Measurements from ENCODE around the gene YIPF3. TPM values are rescaled to one million over a fixed set of nuclear protein-coding genes. Genes with fewer than 3 reads are reported as not detected.

YIPF3 gene
- total RNA-seq, 1 donor, result 92.8 TPM

DNA sequence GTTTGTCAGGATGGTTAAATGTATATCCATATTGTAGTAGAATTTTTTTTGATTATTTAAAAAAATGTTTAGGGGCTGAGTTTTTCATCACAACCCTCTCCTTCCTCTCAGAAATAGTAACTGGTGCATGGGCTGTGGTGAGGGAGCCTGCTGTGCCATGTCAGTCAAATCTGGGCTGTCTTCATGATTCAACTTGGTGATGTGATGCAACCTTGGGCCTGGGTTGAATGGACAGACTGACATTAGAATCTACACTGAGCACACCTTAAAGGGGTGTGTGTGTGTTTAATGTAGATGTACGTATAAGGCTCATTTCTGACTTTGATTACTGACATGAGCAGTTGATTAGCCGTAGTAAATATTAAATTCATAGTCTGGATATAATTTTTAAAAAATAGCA is 35.7 kb downstream of the YIPF3 start:
- DNase-seq (ENCODE audit: low read depth), result no peak
- no peak overlapping the region for H3K4me3 ChIP-seq (ENCODE audit: low read depth, low read length)
- TF ChIP-seq CTCF (IDR thresholded peaks at IDR 0.05; ENCODE audit: insufficient read depth, low read depth, low read length), result no peak

DNA sequence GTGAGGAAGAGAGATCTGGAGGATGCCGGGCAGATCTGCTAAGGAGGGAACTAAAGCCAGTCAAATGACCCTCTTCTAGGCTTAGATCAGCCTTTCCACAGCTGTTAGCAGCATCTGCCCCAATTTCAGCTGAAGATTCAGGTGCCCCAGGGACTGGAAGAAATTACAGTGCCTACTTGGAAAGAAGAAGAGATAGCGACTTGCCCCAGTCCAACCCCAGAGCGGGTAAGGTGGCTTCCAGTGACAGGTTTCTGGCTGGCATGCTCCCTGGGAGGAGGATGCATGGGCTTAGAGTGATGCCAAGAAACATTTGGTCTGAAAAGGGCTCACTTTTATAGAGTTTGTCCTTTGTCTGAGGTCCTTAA is 38.7 kb downstream of the YIPF3 start:
- H3K4me3 ChIP-seq (ENCODE audit: low read depth, low read length), result peak overlapping the region; percentile 80
- DNase-seq (ENCODE audit: low read depth), result no peak

GRCh38 chr6:43477235-43478007 is 39.3 kb downstream of the YIPF3 start, which contains the start of gene TJAP1:
TJAP1 (plus strand) TSS chr6:43477570; CDS start chr6:43499002, 21,432 bp downstream.
- peak; percentile 76 for DNase-seq (ENCODE audit: low read depth)

More for the DNA sequence above, 38.7 kb downstream of the YIPF3 start:
- TF ChIP-seq CTCF (IDR thresholded peaks at IDR 0.05; ENCODE audit: insufficient read depth, low read depth, low read length), result no peak

DNA sequence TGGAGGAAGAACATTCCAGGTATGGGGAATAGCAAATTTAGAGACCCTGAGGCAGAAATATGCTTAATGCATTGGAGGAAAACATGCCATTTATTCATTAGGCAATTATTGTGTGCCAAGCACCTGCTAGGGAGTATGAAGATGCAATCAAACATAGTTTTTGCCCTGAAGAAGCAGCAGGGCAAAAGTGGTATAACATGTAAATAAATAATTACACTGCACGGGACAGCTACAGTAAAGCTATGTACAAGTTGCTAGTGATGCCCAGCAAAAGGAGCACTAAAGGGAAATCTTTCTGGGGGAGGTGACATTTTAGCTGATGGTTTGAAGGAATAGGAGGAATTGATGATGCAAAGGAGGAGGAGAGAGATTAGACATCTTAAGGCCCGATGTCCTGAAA is 40.0 kb downstream of the YIPF3 start:
- no peak for TF ChIP-seq CTCF (IDR thresholded peaks at IDR 0.05; ENCODE audit: insufficient read depth, low read depth, low read length)
- peak overlapping the region; percentile 80 for H3K4me3 ChIP-seq (ENCODE audit: low read depth, low read length)
- no peak for DNase-seq (ENCODE audit: low read depth)

More at GRCh38 chr6:43477235-43478007, 39.3 kb downstream of the YIPF3 start, which contains the start of gene TJAP1:
- H3K4me3 ChIP-seq (ENCODE audit: low read depth, low read length), result peak within 1 kb of the TSS; percentile 80
- TF ChIP-seq CTCF (IDR thresholded peaks at IDR 0.05; ENCODE audit: insufficient read depth, low read depth, low read length), result no peak

DNA sequence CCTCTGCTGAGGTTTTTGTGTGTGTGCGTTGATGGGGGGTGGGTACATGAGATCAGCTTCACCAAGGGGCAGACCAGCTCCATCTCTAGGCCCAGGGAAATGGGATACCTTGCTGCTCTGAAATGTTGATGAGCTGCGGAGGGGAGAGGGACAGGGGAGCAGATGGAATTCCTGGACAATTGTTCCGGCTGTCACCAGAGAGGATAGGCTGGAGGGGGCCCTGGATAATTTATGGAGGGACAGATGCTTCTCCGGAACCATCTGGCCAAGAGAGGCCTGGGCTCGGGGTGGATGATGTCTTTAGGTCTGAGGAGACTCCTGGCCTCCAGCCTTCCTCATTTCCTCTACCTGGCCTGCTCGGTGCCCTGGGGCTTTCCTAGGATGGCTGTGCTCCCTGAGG is 41.2 kb downstream of the YIPF3 start:
- no peak for DNase-seq (ENCODE audit: low read depth)
- TF ChIP-seq CTCF (IDR thresholded peaks at IDR 0.05; ENCODE audit: insufficient read depth, low read depth, low read length), result no peak
- H3K4me3 ChIP-seq (ENCODE audit: low read depth, low read length), result no peak overlapping the region

DNA sequence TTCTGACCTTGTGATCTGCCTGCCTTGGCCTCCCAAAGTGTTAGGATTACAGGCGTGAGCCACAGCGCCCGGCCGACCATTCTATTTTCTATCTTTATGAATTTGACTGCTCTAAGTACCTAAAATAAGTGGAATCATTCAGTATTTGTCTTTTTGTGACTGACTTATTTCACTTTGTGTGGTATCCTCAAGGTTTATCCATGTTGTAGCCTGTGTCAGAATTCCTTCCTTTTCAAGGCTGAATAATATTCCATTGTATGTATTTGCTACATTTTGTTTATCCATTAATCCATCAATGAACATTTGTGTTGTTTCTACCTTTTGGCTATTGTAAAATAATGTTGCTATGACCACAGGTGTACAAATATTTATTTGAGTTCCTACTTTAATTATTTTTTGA is 44.2 kb downstream of the YIPF3 start:
- H3K4me3 ChIP-seq (ENCODE audit: low read depth, low read length), result no peak overlapping the region
- no peak for DNase-seq (ENCODE audit: low read depth)
- TF ChIP-seq CTCF (IDR thresholded peaks at IDR 0.05; ENCODE audit: insufficient read depth, low read depth, low read length), result no peak
